NB4 (cell line): ENCODE measurements around the gene TSC1.

Experiments
- DNase-seq: peaks from one replicate; pipeline ENCODE4 v3.0.0; 2010; ENCODE audit warnings: low read depth
- H3K4me3 ChIP-seq: one replicate; pipeline ENCODE4 v1.5.1; 2011; ENCODE audit warnings: mild to moderate bottlenecking, low read depth, low read length, moderate library complexity
- CTCF ChIP-seq: IDR thresholded peaks from one replicate; pipeline ENCODE4 v1.5.1; 2012; ENCODE audit warnings: low read depth, low read length
- MAX ChIP-seq: IDR thresholded peaks from 2 replicates; pipeline ENCODE4 v1.6.1; 2011; ENCODE audit warnings: low read depth, low read length
- MYC ChIP-seq: IDR thresholded peaks from 2 replicates; pipeline ENCODE4 v1.6.1; 2011; ENCODE audit warnings: low read depth, low read length
- POLR2A ChIP-seq: IDR thresholded peaks from 2 replicates; pipeline ENCODE4 v1.6.1; 2011; ENCODE audit warnings: mild to moderate bottlenecking; ENCODE audit not compliant: insufficient read length; ENCODE audit errors: extremely low read depth

TSC1 gene

GRCh38 chr9:132885720-132886333 lies 58.6 kb downstream of the TSC1 start:
- H3K4me3 ChIP-seq = no peak overlapping the region
- peak; percentile 68 for DNase-seq
- no peak for TF ChIP-seq CTCF
- no peak for TF ChIP-seq MYC
- TF ChIP-seq POLR2A = no peak
- no peak for TF ChIP-seq MAX

- no peak for TF ChIP-seq POLR2A
- TF ChIP-seq CTCF = no peak
- no peak for TF ChIP-seq MAX
- no peak for TF ChIP-seq MYC
- H3K4me3 ChIP-seq = no peak overlapping the region
- no peak for DNase-seq
Measured at GRCh38 chr9:132883349-132884294, 60.8 kb downstream of the TSC1 start.

- TF ChIP-seq POLR2A (no peak), CTCF (no peak), MYC (no peak), MAX (no peak)
- peak; percentile 18 for DNase-seq
- no peak overlapping the region for H3K4me3 ChIP-seq
Measured at GRCh38 chr9:132882616-132883015, 61.8 kb downstream of the TSC1 start.

- TF ChIP-seq POLR2A (no peak), CTCF (no peak), MAX (peak; percentile 88), MYC (peak; percentile 93)
- DNase-seq = peak; percentile 92
- no peak overlapping the region for H3K4me3 ChIP-seq
Measured at GRCh38 chr9:132881826-132882225, 62.6 kb downstream of the TSC1 start.

- peak overlapping the region; percentile 9 for H3K4me3 ChIP-seq
- TF ChIP-seq CTCF (no peak), MAX (no peak), MYC (no peak), POLR2A (no peak)
- peak; percentile 26 for DNase-seq
Measured at GRCh38 chr9:132880324-132880661, 64.1 kb downstream of the TSC1 start.
